HG03139 (cell line): Measurements from ENCODE around the gene TRIP13.

ENCODE experiments used
- ATAC-seq: cut with Tn5 transposase; IDR thresholded peaks from one replicate; pipeline ENCODE4 v1.9.1; 2021; ENCODE audit not compliant: unreplicated experiment

The TRIP13 gene

GRCh38 chr5:854966-855743 is 37.5 kb upstream of the TRIP13 start:
- no peak for ATAC-seq

DNA sequence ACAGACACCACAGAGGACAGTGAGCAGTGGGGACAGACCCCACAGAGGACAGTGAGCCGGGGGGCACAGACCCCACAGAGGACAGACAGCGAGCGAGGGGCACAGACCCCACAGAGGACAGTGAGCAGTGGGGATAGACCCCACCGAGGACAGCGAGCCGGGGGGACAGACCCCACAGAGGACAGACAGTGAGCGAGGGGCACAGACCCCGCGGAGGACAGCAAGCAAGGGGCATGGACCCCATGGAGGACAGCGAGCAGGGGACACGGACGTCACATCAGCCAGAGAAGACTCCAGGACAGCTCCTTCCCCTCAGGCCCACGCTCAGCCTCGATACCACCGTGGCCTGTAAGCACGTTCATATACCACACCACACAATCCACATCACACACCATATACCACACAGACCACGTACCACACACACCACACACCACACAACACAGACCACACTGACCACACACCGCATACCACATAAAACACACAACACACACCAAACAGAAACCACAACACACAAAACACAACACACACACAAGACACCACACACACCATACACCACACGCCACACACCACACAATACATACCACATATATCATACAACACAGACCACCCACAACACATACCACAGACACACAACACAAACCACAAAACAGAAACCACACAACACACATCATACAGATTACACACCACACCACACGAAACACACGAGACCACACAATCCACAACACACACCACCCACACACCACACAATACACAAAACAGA is 36.7 kb upstream of the TRIP13 start:
- no peak for ATAC-seq

DNA sequence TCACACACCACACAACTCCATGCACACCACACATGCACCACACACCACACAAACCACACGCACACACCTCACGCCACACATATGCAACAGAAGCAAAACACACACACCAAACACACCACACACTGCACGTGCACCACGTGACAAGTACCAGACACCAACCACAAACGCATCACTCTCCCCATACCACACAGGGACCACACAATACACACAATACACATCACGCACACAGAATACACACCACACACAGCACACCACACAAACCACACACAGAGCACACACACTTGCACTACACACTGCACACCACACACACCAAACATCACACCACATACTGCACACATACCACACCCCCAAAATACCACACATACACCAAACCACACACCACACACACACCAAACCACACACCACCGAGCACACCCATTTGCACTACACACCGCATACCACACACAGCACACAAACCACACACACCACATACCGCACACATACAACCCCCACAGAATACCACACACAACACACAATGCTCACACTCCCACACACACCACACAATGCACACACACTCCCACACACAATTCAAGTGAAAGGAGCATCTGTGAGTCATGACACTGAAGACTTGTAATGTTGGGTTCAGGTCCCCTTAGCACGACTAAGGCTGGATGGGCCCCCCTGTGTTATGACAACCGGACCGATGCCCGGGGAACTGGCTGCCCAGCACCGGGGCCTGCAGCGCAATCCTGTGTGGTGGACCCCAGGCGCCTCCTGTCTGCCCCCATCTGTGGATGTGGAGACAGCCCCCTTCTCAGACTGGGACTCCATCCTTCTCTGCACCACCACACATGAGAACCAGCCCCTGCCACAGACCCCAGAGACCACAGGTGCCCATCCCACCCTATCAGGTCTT is 35.9 kb upstream of the TRIP13 start:
- no peak for ATAC-seq

DNA sequence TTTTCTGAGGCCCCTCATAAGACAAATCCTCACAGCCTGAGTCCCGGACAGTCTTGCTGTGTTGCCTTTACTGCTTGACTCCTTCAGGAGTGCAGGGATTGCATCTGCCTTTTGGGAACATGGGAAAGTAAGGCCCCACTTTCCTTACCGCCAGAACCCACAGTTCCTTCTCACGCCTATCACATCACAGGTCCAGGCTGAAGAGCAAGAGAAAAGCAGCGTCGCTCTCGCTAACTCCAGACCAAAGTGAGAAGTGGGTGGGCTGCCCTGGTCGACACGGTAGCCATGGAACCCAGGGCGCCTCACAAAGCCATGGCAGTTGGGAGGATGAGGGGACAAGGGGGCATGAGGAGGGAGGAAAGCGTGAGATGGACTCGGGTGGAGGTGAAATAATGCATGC is 34.0 kb upstream of the TRIP13 start:
- ATAC-seq, result no peak

DNA sequence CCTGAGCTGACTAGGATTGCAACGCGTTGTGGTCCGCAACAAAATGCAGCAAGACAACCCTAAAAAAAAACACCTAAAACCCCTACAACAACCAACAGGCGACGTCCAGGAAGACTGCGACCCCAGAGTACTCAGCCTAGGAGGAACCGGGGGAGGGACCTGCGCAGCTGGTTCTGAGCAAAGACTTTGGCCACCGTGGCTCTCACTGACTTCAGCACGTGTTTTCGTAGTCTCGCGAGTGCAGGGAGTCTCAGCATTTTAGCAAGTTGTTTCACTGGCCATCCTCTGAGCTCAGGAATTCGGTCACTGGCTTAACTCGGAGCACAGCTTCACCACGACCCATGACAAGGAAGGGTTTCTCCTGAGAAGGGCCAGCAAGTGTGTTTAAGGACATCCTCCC is 33.3 kb upstream of the TRIP13 start:
- ATAC-seq, result no peak

- ATAC-seq, result no peak
Observed at GRCh38 chr5:859798-860296, 32.8 kb upstream of the TRIP13 start.

DNA sequence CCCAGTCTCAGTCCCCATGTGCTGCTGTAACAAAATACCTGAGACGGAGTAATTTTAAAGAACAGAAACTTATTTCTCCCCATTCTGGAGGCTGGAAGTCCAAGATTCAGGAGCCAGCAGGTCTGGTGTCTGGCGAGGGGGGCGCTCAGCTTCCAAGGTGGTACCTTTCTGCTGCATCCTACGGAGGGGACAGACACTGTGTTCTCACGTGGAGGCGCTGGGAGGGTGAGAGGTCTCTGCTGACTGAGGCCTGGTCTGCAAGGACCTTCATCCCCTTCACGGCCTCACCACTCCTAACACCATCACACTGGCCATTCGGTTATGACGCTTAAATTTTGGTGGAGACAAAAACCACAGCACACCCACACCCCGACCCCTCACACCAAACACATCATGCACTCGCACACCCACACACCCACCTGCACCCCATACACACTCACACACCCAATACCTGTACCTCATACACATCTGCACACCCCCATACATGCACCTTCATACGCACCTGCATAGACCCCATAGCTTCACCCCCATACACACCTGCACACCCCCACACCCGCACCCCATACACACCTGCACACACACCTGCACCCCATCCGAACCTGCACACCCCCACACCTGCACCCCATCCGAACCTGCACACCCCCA is 32.1 kb upstream of the TRIP13 start:
- ATAC-seq, result no peak

GRCh38 chr5:861442-862366 is 31.0 kb upstream of the TRIP13 start:
- ATAC-seq, result no peak

DNA sequence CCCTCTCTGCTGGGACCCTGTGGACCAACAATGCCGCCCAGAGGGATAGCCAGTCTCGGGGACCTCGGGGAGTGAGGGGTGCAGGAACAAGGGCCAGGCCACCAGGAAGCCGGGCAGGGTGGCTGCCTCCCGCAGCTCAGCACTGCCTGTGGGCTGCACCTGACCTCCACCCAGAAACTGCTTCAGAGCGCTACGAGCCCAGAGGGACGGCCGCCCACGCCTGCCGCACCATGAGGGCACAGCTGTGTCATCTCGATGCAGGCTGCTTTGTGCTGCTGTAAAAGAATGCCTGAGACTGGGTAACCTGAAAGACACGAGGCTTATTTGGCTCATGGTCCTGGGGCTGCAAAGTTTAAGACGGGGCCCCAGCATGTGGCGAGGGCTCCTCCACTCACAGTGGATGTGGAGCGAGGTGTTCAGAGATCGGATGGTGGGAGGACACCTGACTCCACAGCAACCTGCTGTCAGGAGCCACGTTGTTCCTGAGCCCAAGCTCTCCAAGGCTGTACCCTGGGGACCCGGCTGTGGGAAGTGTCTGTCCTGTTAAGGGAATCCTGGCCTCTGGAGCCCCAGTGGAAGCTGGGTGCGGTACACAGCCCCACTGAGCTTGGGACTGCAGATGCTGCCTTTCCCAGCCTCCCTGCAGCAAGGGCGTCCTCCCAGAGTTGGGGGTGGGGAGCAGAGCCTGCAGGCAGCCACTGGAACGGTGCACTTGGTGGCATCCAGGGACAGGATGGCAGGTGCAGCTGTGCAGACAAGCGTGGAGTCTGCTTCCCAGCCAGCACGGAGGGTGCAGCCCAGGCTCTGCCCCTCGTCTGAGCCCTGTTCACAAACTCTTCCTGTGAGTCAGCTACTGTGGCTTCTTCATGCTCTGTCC is 30.1 kb upstream of the TRIP13 start:
- ATAC-seq, result no peak

GRCh38 chr5:863244-863805 is 29.4 kb upstream of the TRIP13 start:
- ATAC-seq, result no peak

- ATAC-seq, result no peak
Observed at GRCh38 chr5:864492-865167, 28.1 kb upstream of the TRIP13 start.

DNA sequence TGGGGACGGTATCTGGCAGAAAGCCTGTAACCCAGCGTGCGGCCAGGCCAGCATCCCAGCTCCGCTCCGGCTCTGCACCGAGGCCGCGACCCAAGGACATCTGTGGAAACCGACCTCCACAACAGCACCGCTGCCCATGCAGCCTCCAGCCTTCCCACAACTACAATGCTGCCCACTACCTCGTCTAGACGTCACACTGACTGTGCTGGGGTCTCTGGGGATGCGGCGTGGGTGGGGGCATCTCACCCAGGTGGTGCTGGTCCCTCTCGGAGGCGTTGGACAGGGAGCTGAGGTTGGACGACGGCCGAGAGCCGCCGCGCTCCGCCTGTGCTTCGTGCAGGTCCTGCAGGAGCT is 27.5 kb upstream of the TRIP13 start:
- ATAC-seq, result no peak

- ATAC-seq, result no peak
Observed at GRCh38 chr5:865771-866170, 26.9 kb upstream of the TRIP13 start.

DNA sequence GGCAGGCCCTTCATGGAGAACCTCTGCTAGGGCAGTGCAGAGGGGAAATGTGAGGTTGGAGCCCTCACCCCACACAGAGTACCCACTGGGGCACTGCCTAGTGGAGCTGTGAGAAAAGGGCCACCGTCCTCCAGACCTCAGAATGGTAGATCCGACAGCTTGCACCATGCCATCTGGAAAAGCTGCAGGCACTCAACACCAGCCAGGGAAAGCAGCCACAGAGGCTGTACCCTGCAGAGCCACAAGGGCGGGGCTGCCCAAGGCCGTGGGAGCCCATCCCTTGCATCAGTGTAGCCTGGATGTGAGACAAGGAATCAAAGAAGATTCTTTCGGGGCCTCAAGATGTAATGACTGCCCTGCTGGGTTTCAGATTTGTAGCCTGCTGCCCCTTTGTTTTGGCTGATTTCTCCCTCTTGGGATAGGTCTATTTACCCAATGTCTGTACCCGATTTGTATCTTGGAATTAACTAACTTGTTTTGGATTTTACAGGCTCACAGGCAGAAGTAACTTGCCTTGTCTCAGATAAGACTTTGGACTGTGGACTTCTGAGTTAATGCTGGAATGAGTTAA is 25.3 kb upstream of the TRIP13 start:
- no peak for ATAC-seq

DNA sequence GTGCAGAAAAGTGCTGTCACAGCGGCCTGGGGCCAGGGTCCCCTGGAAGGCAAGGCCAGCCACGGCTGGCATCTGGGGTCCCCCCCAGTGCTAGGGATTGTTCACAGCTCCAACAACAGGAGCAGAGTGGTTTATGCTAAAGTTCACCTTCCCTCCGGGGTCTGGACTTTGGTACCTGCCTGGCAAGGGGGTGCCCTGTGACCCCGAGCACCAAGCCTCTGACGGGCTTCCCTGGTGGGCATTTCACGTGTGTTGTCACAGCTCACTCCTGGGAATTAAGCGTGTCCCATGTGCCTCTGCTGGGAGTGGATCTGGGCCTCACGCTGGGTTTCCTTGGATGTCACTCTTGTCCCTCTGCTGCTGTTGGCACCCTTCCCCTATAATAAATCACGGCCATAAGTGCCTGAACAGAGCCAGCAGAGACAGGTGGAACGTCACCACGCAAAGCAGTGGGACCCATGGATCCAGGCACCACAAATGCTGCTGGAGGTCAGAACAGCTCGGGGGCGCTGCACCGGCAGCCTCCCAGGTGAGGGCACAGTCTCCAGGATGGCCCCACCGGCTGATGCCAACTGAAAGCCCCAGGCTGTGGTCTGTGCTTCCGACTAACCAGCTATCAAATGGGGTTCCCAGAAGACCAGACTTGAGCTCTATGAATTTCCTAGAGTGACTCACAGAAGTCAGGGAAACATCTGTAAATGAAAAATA is 24.1 kb upstream of the TRIP13 start:
- ATAC-seq, result no peak

DNA sequence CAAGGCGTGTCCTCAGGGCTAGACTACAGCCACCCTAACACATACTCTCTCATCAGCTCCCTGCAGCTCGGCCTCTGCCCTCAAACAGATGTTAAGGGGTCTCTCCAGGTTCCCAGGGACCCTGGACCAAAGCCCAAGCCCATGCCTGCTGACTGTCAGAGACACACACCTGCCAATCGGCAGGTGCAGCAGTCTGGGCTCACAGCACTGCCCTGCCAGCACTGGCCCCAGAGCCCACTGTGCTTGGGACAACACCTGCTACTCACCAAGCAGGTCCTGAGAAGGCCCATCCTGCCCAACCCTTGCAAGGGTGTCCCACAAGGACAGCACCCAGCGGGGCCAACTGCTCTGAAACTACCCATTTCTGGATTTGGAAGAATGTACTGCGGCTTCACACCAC is 21.7 kb upstream of the TRIP13 start:
- no peak for ATAC-seq
